GM19452 (cell line): ENCODE data around the gene KLHL17.

ENCODE experiments used
- ATAC-seq: cut with Tn5 transposase; IDR thresholded peaks from one replicate; pipeline ENCODE4 v1.9.1; 2021; ENCODE audit not compliant: unreplicated experiment

Gene KLHL17

GRCh38 chr1:960363-961131, at the start of gene KLHL17:
Gene KLHL17 (plus strand): TSS chr1:960584. CDS start chr1:960694, 110 bp downstream.
- ATAC-seq, result peak; percentile 52

- ATAC-seq, result no peak
Observed at GRCh38 chr1:910881-911721, 49.3 kb upstream of the KLHL17 start.

GRCh38 chr1:911875-912739, 48.3 kb upstream of the KLHL17 start:
- ATAC-seq, result no peak

- ATAC-seq, result no peak
Observed at GRCh38 chr1:912740-913301, 47.6 kb upstream of the KLHL17 start.

- ATAC-seq, result no peak
Observed at GRCh38 chr1:913491-914130, 46.8 kb upstream of the KLHL17 start.

- ATAC-seq, result no peak
Observed at GRCh38 chr1:914131-914890, 46.1 kb upstream of the KLHL17 start.

- ATAC-seq, result no peak
Observed at GRCh38 chr1:914891-915280, 45.5 kb upstream of the KLHL17 start.

GRCh38 chr1:915295-916172, 44.9 kb upstream of the KLHL17 start:
- no peak for ATAC-seq

- no peak for ATAC-seq
Observed at GRCh38 chr1:916173-917075, 44.0 kb upstream of the KLHL17 start.

GRCh38 chr1:917076-917459, 43.3 kb upstream of the KLHL17 start:
- ATAC-seq, result no peak

GRCh38 chr1:917466-918091, 42.8 kb upstream of the KLHL17 start:
- no peak for ATAC-seq

GRCh38 chr1:918353-918752, 42.0 kb upstream of the KLHL17 start:
- no peak for ATAC-seq

- no peak for ATAC-seq
Observed at GRCh38 chr1:918843-919242, 41.5 kb upstream of the KLHL17 start.

GRCh38 chr1:919271-919872, 41.0 kb upstream of the KLHL17 start:
- no peak for ATAC-seq

- no peak for ATAC-seq
Observed at GRCh38 chr1:920010-920409, 40.4 kb upstream of the KLHL17 start.

GRCh38 chr1:920521-920920, 39.9 kb upstream of the KLHL17 start:
- ATAC-seq, result no peak
